Thoracic aorta (tissue), 2 donors: ENCODE measurements around the gene TLE5. TPM values are rescaled to one million over a fixed set of nuclear protein-coding genes. Genes with fewer than 3 reads are reported as not detected.

Experiments
- ATAC-seq: fragments of 150-250 bp; one replicate; pipeline ENCODE4 v1.8.0; 2017; ENCODE audit warnings: low read depth; ENCODE audit not compliant: insufficient number of reproducible peaks, low FRiP score
- DNase-seq: peaks from one replicate; pipeline ENCODE4 v3.0.0-alpha.2; 2020; ENCODE audit warnings: low spot score
- H3K27ac ChIP-seq, 2 donors: fragments of 200-600 bp; sonication (generic); 1 replicate in 1 of 2; 2 replicates in 1 of 2; pipeline ENCODE4 v1.5.1; 2016; ENCODE audit warnings: mild to moderate bottlenecking in 2 of 2, moderate library complexity in 2 of 2
- H3K27me3 ChIP-seq: fragments of 200-600 bp; sonication (generic); replicated peaks from 2 replicates; pipeline ENCODE4 v1.6.0; 2016; ENCODE audit warnings: mild to moderate bottlenecking; ENCODE audit not compliant: insufficient read depth
- H3K36me3 ChIP-seq: fragments of 200-600 bp; sonication (generic); one replicate; pipeline ENCODE4 v1.5.1; 2016
- H3K4me1 ChIP-seq, 2 donors: fragments of 200-600 bp; sonication (generic); 1 replicate in 1 of 2; 2 replicates in 1 of 2; pipeline versions ENCODE4 v1.5.1 to v1.6.0; 2016; ENCODE audit warnings: low read depth in 2 of 2, mild to moderate bottlenecking in 1 of 2; ENCODE audit not compliant: control insufficient read depth in 1 of 2
- H3K4me3 ChIP-seq: fragments of 200-600 bp; sonication (generic); 2 replicates; pipeline ENCODE4 v1.5.1; 2016; ENCODE audit warnings: mild to moderate bottlenecking
- H3K9me3 ChIP-seq: fragments of 200-600 bp; sonication (generic); 2 replicates; pipeline ENCODE4 v1.5.1; 2016
- CTCF ChIP-seq: fragments of 200-600 bp; sonication (generic); IDR thresholded peaks from one replicate; pipeline ENCODE4 v1.5.1; 2019; ENCODE audit warnings: antibody characterized with exemption
- total RNA-seq, 2 donors: library from RNA; depleted of rRNA; stranded (reverse); fragments of >200 nt; gene quantifications; one replicate each; pipeline versions ENCODE4 v1.1.0 to v1.2.3, GENCODE V29; 2016

The TLE5 gene
- total RNA-seq, 2 donors from 2014 or later: 346 to 448 TPM

- no peaks in the 10 kb centered on the region for H3K4me1 ChIP-seq
- ATAC-seq (no peak), DNase-seq (no peak)
- TF ChIP-seq CTCF: no peak
- H3K9me3 ChIP-seq: no peaks in the 10 kb centered on the region
- no peaks in the 10 kb centered on the region for H3K27me3 ChIP-seq
- no peak overlapping the region for H3K4me3 ChIP-seq
- no peak overlapping the region for H3K27ac ChIP-seq
- no peaks in the 10 kb centered on the region for H3K36me3 ChIP-seq
Observed at GRCh38 chr19:3073159-3073563, 10.9 kb upstream of the TLE5 start.

- H3K4me3 ChIP-seq: no peak overlapping the region
- no peak overlapping the region for H3K27ac ChIP-seq
- H3K4me1 ChIP-seq: no peaks in the 10 kb centered on the region
- no peaks in the 10 kb centered on the region for H3K27me3 ChIP-seq
- H3K9me3 ChIP-seq: no peaks in the 10 kb centered on the region
- H3K36me3 ChIP-seq: no peaks in the 10 kb centered on the region
- ATAC-seq: no peak
- TF ChIP-seq CTCF: no peak
- DNase-seq: no peak
Observed at GRCh38 chr19:3071768-3072167, 9.5 kb upstream of the TLE5 start.

GRCh38 chr19:3068071-3068470 lies 5.8 kb upstream of the TLE5 start:
- H3K4me3 ChIP-seq: no peak overlapping the region
- no peaks in the 10 kb centered on the region for H3K27me3 ChIP-seq
- DNase-seq (no peak), ATAC-seq (no peak)
- no peak overlapping the region for H3K27ac ChIP-seq
- H3K4me1 ChIP-seq: peaks cover 1 to 3% of the 10 kb centered on the region in 2 donors
- TF ChIP-seq CTCF: no peak
- H3K9me3 ChIP-seq: no peaks in the 10 kb centered on the region
- no peaks in the 10 kb centered on the region for H3K36me3 ChIP-seq

- no peak for ATAC-seq
- no peak for DNase-seq
- no peaks in the 10 kb centered on the region for H3K9me3 ChIP-seq
- TF ChIP-seq CTCF: no peak
- no peak overlapping the region for H3K27ac ChIP-seq
- no peak overlapping the region for H3K4me3 ChIP-seq
- H3K4me1 ChIP-seq: peaks cover 6 to 8% of the 10 kb centered on the region in 2 donors
- H3K27me3 ChIP-seq: no peaks in the 10 kb centered on the region
- no peaks in the 10 kb centered on the region for H3K36me3 ChIP-seq
Observed at GRCh38 chr19:3067563-3067962, 5.3 kb upstream of the TLE5 start.

GRCh38 chr19:3066482-3067049 lies 4.3 kb upstream of the TLE5 start:
- Histone ChIP-seq H3K9me3 (no peaks in the 10 kb centered on the region), H3K27me3 (no peaks in the 10 kb centered on the region), H3K36me3 (no peaks in the 10 kb centered on the region), H3K27ac (no peak overlapping the region), H3K4me1 (peaks cover 6 to 8% of the 10 kb centered on the region in 2 donors), H3K4me3 (no peak overlapping the region)
- no peak for TF ChIP-seq CTCF
- DNase-seq (no peak), ATAC-seq (no peak)
